GM18526 (cell line): ENCODE measurements around the gene STRN3.

Experiments
- POLR2A ChIP-seq: IDR thresholded peaks from 3 replicates; pipeline ENCODE4 v1.6.1; 2011; ENCODE audit not compliant: insufficient read length; ENCODE audit errors: extremely low read depth

STRN3 gene

GRCh38 chr14:31043379-31043778 is 17.2 kb upstream of the STRN3 start:
- no peak for TF ChIP-seq POLR2A

- TF ChIP-seq POLR2A: no peak
Observed at GRCh38 chr14:31042300-31042699, 16.1 kb upstream of the STRN3 start.

GRCh38 chr14:31038521-31039166 is 12.5 kb upstream of the STRN3 start:
- no peak for TF ChIP-seq POLR2A

GRCh38 chr14:31037709-31038221 is 11.6 kb upstream of the STRN3 start:
- no peak for TF ChIP-seq POLR2A

- no peak for TF ChIP-seq POLR2A
Observed at GRCh38 chr14:31036552-31036951, 10.4 kb upstream of the STRN3 start.

GRCh38 chr14:31030469-31030868 is 4.3 kb upstream of the STRN3 start:
- no peak for TF ChIP-seq POLR2A

- TF ChIP-seq POLR2A: no peak
Observed at GRCh38 chr14:31029016-31029970, 3.1 kb upstream of the STRN3 start.

GRCh38 chr14:31027847-31028246 is 1.7 kb upstream of the STRN3 start:
- no peak for TF ChIP-seq POLR2A

GRCh38 chr14:31026450-31027235 is 464 bp upstream of the STRN3 start:
- peak; percentile 83 for TF ChIP-seq POLR2A

- peak; percentile 36 for TF ChIP-seq POLR2A
Observed at GRCh38 chr14:31025367-31026076, 657 bp downstream of the STRN3 start, which contains the start of gene AP4S1. TSS of gene AP4S1 (plus strand) at chr14:31025649. CDS start at chr14:31066197, 40,548 bp downstream.

- TF ChIP-seq POLR2A: no peak
Observed at GRCh38 chr14:31024577-31025366, 1.4 kb downstream of the STRN3 start.

- TF ChIP-seq POLR2A: no peak
Observed at GRCh38 chr14:31024010-31024480, 2.1 kb downstream of the STRN3 start.

GRCh38 chr14:31022386-31022785 is 3.8 kb downstream of the STRN3 start:
- TF ChIP-seq POLR2A: no peak

GRCh38 chr14:31021576-31021949 is 4.6 kb downstream of the STRN3 start:
- no peak for TF ChIP-seq POLR2A
